ENCODE results near the gene TUBGCP3. TPM values are rescaled to one million over a fixed set of nuclear protein-coding genes. Genes with fewer than 3 reads are reported as not detected.

The TUBGCP3 gene
- total and polyA plus RNA-seq, 7 donors, result 7.4 to 15.3 (median 13.1) TPM

- intact Hi-C loops (cut with DNase I), result no loop called here
- no peak for DNase-seq
- peaks cover 0 to 25% (median 7%) of the 10 kb centered on the region in 3 donors for H3K27me3 ChIP-seq (ENCODE audit: insufficient read depth in 3 of 3, low read length in 2 of 3)
- WGBS, 3 donors, result 77 to 83% (median 79%) methylated on average over 17 of the region's 17 CpGs
- H3K27ac ChIP-seq, result no peak overlapping the region
- no peak for ATAC-seq
- no peaks in the 10 kb centered on the region for H3K9me3 ChIP-seq
- no peak for TF ChIP-seq CTCF (IDR thresholded peaks at IDR 0.05)
- no peak overlapping the region for H3K4me3 ChIP-seq
- H3K36me3 ChIP-seq (ENCODE audit: insufficient read depth in 1 of 2, low read depth in 1 of 2), result no peaks in the 10 kb centered on the region
- H3K4me1 ChIP-seq, result no peaks in the 10 kb centered on the region
These were observed 35.2 kb upstream of the TUBGCP3 start for GRCh38 chr13:112623051-112623711.

- Histone ChIP-seq H3K27ac (no peak overlapping the region), H3K4me3 (no peak overlapping the region), H3K36me3 (ENCODE audit: insufficient read depth in 1 of 2, low read depth in 1 of 2) (no peaks in the 10 kb centered on the region), H3K27me3 (ENCODE audit: insufficient read depth in 3 of 3, low read length in 2 of 3) (peaks cover 0 to 25% (median 7%) of the 10 kb centered on the region in 3 donors), H3K9me3 (no peaks in the 10 kb centered on the region), H3K4me1 (no peaks in the 10 kb centered on the region)
- WGBS, 3 donors, result 49 to 59% (median 51%) methylated on average over 7 of the region's 7 CpGs
- DNase-seq, result no peak
- no peak for ATAC-seq
- intact Hi-C loops (cut with DNase I), result no loop called here
- no peak for TF ChIP-seq CTCF (IDR thresholded peaks at IDR 0.05)
These were observed 34.4 kb upstream of the TUBGCP3 start for GRCh38 chr13:112622375-112622774.

GRCh38 chr13:112619730-112620631, 32.0 kb upstream of the TUBGCP3 start:
- Histone ChIP-seq H3K27ac (no peak overlapping the region), H3K36me3 (ENCODE audit: insufficient read depth in 1 of 2, low read depth in 1 of 2) (no peaks in the 10 kb centered on the region), H3K4me3 (no peak overlapping the region), H3K9me3 (no peaks in the 10 kb centered on the region), H3K4me1 (no peaks in the 10 kb centered on the region), H3K27me3 (ENCODE audit: insufficient read depth in 3 of 3, low read length in 2 of 3) (peaks cover 0 to 38% (median 6%) of the 10 kb centered on the region in 3 donors)
- 55 to 67% (median 60%) methylated on average over 24 of the region's 24 CpGs for WGBS, 3 donors
- no peak for TF ChIP-seq CTCF (IDR thresholded peaks at IDR 0.05)
- intact Hi-C loops (cut with DNase I), result no loop called here
- DNase-seq (no peak), ATAC-seq (no peak)

GRCh38 chr13:112618501-112618900, 30.5 kb upstream of the TUBGCP3 start:
- Histone ChIP-seq H3K27me3 (ENCODE audit: insufficient read depth in 3 of 3, low read length in 2 of 3) (peaks cover 0 to 46% (median 1%) of the 10 kb centered on the region in 3 donors), H3K27ac (no peak overlapping the region), H3K9me3 (no peaks in the 10 kb centered on the region), H3K4me3 (no peak overlapping the region), H3K4me1 (no peaks in the 10 kb centered on the region), H3K36me3 (ENCODE audit: insufficient read depth in 1 of 2, low read depth in 1 of 2) (no peaks in the 10 kb centered on the region)
- intact Hi-C loops (cut with DNase I), result no loop called here
- ATAC-seq, result no peak
- TF ChIP-seq CTCF (IDR thresholded peaks at IDR 0.05), result no peak
- no peak for DNase-seq
- WGBS, 3 donors, result 84 to 91% (median 88%) methylated on average over 12 of the region's 12 CpGs
